Measurements from ENCODE around the gene CFAP54. TPM values are rescaled to one million over a fixed set of nuclear protein-coding genes. Genes with fewer than 3 reads are reported as not detected.

Gene CFAP54
- total RNA-seq, 1 donor from 2014 or later: 0.64 TPM

DNA sequence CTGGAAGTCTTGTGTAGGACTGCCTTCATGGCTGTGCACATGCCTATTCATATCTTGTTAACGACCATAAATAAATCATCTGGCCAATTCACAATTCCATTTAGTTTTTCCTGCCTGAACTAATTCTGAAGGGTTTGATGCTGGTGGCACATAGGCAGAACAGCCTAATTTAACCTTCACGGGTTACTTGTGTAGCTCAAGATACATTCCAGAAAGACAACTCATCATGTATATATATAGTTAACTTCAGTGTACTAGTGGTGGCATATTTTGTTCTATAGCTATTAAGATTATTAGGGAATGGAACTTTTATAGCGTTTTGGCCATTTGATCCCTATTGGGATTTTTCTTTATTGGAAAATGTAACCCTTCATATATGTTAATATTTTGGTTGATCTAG, 31.4 kb downstream of the CFAP54 start:
- ChIA-PET CTCF (interaction anchor here (0.6 to 1.2 kb wide), 4 partner anchors 305 to 1270 kb away, joined by 3 to 4 read pairs (median 3); no protein-coding TSS in a partner anchor), POLR2A (no interaction called here)
- no peak for DNase-seq
- Mint-ChIP-seq H3K27me3 (no peaks in the 10 kb centered on the region), H3K4me1 (peaks cover 8% of the 10 kb centered on the region), H3K36me3 (ENCODE audit: low read depth) (no peaks in the 10 kb centered on the region), H3K4me3 (no peak overlapping the region), H3K9me3 (no peaks in the 10 kb centered on the region), H3K27ac (no peak overlapping the region)
- no peak for ATAC-seq (ENCODE audit: low read depth)
- intact Hi-C loops (cut with micrococcal nuclease): no loop called here
- TF ChIP-seq, protein P1, sequence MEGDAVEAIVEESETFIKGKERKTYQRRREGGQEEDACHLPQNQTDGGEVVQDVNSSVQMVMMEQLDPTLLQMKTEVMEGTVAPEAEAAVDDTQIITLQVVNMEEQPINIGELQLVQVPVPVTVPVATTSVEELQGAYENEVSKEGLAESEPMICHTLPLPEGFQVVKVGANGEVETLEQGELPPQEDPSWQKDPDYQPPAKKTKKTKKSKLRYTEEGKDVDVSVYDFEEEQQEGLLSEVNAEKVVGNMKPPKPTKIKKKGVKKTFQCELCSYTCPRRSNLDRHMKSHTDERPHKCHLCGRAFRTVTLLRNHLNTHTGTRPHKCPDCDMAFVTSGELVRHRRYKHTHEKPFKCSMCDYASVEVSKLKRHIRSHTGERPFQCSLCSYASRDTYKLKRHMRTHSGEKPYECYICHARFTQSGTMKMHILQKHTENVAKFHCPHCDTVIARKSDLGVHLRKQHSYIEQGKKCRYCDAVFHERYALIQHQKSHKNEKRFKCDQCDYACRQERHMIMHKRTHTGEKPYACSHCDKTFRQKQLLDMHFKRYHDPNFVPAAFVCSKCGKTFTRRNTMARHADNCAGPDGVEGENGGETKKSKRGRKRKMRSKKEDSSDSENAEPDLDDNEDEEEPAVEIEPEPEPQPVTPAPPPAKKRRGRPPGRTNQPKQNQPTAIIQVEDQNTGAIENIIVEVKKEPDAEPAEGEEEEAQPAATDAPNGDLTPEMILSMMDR (IDR thresholded peaks at IDR 0.05): no peak

DNA sequence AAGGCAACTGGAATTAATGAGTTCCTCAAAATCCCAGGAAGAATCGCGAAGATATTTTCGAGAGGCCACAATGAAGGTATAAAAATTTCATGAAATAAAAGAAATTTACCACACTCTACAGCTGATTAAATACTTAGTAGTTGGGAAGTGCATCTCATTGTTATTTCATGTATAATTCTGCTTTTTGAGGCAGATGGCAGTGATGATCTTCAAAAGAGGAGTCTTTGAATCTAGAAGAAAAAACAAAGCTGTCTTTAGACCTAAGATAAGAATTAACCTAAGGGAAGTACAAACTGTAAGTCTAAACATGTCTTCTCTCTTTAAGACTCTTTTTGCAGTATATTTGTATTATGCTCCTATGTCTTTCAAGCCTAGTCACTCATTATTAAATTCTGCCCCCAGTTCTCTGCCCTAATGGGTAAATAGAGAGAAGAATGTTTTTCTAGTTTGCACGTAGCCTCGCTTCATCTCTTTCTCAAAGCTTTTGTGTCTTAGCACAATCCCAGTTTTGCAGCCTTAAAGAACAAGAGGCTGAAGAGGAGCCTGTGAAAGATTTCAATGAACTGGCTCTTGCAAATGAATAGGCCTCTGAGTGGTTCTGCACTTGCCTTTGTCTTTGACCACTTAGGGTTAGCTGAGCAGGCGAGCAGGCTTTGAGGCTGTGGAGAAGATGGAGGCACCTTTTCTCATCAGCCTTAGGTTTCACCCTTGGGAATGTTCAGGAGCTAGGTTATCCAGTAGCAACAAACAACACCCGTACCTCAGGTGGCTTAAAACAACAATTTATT, 32.7 kb downstream of the CFAP54 start:
- intact Hi-C loops (cut with micrococcal nuclease): no loop called here
- CTCF ChIA-PET: interaction anchor here (0.6 to 1.2 kb wide), 2 partner anchors 123 to 784 kb away, joined by 3 to 4 read pairs; no protein-coding TSS in a partner anchor
- no peaks in the 10 kb centered on the region for H3K27me3 Mint-ChIP-seq
- POLR2A ChIA-PET: no interaction called here
- DNase-seq (no peak), ATAC-seq (ENCODE audit: low read depth) (no peak)
- H3K36me3 Mint-ChIP-seq (ENCODE audit: low read depth): no peaks in the 10 kb centered on the region
- H3K4me3 Mint-ChIP-seq: no peak overlapping the region
- H3K27ac Mint-ChIP-seq: no peak overlapping the region
- TF ChIP-seq, protein P1 (IDR thresholded peaks at IDR 0.05): no peak
- H3K4me1 Mint-ChIP-seq: peaks cover 2% of the 10 kb centered on the region
- H3K9me3 Mint-ChIP-seq: no peaks in the 10 kb centered on the region

DNA sequence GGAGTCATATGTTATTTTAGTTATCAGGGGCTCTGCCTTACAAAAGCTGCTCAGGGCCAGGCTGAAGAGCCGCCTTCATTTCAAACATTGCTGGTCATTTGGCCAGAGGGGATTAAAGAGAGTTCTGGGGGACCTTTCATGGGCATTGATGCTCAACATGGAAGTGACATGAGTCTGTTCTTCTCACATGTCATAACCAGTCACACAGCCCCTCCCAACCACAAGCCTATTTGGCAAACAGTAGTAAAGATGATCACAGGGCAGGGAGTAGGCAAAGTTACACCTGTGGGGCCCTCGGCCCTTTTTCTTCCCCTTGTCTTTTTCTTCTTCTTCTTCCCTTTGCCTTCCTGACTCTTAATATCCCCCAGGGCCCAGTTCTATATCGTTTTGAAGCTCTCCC, 33.3 kb downstream of the CFAP54 start:
- ChIA-PET CTCF (interaction anchor here (0.6 to 1.2 kb wide), 2 partner anchors 124 to 783 kb away, joined by 3 to 4 read pairs; no protein-coding TSS in a partner anchor), POLR2A (no interaction called here)
- Mint-ChIP-seq H3K4me3 (no peak overlapping the region), H3K36me3 (ENCODE audit: low read depth) (no peaks in the 10 kb centered on the region), H3K9me3 (no peaks in the 10 kb centered on the region), H3K4me1 (no peaks in the 10 kb centered on the region), H3K27ac (no peak overlapping the region), H3K27me3 (no peaks in the 10 kb centered on the region)
- intact Hi-C loops (cut with micrococcal nuclease): no loop called here
- DNase-seq: no peak
- no peak for ATAC-seq (ENCODE audit: low read depth)
- TF ChIP-seq, protein P1 (IDR thresholded peaks at IDR 0.05): no peak

DNA sequence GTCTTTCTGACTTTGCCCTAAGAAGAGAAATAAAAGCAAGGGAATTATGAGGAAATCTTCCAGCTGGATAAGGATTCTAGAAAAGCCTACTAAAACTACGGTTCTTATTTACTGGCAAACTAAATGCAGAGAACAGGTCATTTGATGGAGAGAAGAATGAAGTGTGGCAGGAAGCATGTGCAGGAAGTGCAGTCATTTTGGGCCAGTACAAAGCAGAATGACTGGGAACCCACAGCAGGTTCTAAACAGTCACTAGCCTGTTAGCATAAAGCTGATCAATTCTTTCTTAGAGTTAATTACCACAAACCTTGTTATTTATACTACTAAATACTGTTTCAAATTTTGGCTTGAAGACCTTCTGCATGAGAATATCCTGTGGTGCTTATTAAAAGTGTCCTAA, 36.7 kb downstream of the CFAP54 start:
- ChIA-PET CTCF (interaction anchor here (1.0 kb wide), 1 partner anchor 9 kb away, joined by 3 read pairs; no protein-coding TSS in a partner anchor), POLR2A (interaction anchor here (0.6 kb wide), 1 partner anchor 73 kb away, joined by 3 read pairs; no protein-coding TSS in a partner anchor)
- TF ChIP-seq, protein P1 (IDR thresholded peaks at IDR 0.05): no peak
- Mint-ChIP-seq H3K4me1 (no peaks in the 10 kb centered on the region), H3K27me3 (no peaks in the 10 kb centered on the region), H3K27ac (no peak overlapping the region), H3K36me3 (ENCODE audit: low read depth) (no peaks in the 10 kb centered on the region), H3K9me3 (no peaks in the 10 kb centered on the region), H3K4me3 (no peak overlapping the region)
- no peak for DNase-seq
- intact Hi-C loops (cut with micrococcal nuclease): no loop called here
- no peak for ATAC-seq (ENCODE audit: low read depth)

DNA sequence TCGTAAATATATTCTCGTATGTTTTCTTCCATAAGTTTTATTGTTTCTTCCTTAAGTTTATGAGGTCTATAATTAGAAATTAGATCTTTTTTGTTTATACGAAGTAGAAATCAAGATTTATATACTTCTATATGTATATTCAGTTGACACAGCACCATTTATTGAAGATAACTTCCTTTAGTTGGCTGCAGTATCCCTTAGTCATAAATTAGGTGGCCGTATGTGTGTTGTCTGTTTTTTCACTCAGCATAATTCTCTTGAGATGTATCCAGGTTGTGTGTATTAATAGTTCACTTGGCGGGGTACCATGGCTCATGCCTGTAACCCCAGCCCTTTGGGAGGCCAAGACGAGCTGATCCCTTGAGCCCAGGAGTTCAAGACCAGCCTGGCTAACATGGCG, 40.5 kb downstream of the CFAP54 start:
- TF ChIP-seq, protein P1 (IDR thresholded peaks at IDR 0.05): no peak
- Mint-ChIP-seq H3K4me1 (no peaks in the 10 kb centered on the region), H3K27me3 (no peaks in the 10 kb centered on the region), H3K36me3 (ENCODE audit: low read depth) (no peaks in the 10 kb centered on the region), H3K27ac (no peak overlapping the region), H3K9me3 (no peaks in the 10 kb centered on the region), H3K4me3 (no peak overlapping the region)
- intact Hi-C loops (cut with micrococcal nuclease): no loop called here
- no peak for ATAC-seq (ENCODE audit: low read depth)
- POLR2A ChIA-PET: no interaction called here
- no peak for DNase-seq
- CTCF ChIA-PET: no interaction called here

Data from activated B cell treated with CpG ODN at 0.5 μM for 24 hours (primary cell).